Urothelium cell line (cell line): Measurements from ENCODE around the gene BICDL1.

Source experiments
- DNase-seq: peaks from one replicate; pipeline ENCODE4 v3.0.0; 2011; ENCODE audit warnings: low spot score, mixed read lengths
- FAIRE-seq: peaks from 2 replicates; lab custom pipeline; 2011; peaks lifted over from hg19 to GRCh38; lab: Jason Lieb, UNC

BICDL1 gene

DNA sequence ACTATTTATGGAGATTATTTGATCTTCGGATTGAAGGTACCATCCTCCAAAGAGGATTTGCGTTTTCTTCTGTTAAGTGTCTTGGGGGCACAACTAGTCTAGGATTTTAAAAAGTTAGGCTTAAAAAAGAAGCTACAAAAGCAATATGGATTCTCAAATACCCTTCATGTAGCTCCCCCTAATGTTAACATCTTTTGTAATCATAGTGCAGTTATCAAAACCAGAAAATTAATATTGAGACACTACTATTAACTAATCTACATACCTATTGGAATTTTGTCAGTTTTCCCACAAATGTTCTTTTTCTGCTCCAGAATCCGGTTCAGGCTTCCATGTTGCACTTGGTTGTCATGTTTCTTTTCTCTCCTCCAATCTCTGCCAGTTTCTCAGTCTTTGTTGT is 62.5 kb downstream of the BICDL1 start:
- FAIRE-seq (no peak), DNase-seq (no peak)

DNA sequence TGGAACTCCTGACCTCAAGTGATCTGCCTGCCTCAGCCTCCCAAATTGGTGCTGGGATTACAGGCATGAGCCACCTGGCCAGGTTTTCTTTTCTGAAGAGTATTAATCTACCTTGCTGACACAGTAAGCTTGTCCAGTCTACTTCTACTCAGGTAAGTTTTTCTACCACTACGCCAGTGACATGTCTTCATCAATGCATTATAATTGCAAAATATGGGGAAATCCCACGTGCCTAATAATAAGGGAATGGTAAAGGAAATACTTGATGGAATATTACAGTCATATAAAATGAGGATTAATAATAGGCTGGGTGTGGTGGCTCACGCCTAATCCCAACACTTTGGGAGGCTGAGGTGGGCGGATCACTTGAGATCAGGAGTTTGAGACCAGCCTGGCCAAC is 65.3 kb downstream of the BICDL1 start:
- FAIRE-seq (no peak), DNase-seq (no peak)

DNA sequence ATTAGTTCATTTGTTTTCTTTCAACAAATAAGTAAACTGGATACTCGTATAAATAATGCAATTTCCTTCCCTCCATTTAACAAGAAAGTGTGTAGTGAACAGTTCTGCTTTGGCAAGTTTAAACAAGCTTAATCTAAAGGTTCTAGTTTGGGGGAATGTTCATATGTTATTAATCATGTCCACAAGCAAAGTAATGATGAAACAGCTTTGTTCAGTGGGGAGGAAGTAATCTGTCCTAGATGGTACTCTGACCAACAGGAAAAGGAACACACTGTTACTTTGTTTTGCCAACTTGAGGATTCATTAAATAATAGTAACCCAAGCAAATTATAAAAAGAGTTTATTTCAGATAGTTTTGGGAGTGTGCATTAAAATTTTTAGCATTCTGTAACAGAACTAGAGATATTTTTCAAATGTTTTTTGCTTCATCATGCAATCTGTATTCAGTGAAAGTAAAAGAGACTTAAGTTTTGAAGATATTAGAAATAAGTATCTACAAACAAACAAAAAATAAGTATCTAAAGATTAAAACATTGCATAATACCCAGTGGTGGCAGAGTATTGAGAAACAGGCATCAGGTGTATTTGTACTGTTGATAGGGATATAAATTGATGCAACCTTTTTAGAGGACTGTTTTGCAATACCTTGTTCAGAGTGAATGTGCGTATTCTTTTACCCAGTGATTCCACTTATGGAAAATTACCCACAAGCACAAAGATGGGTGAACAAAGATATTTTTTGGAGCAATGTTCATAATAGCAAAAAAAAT is 66.4 kb downstream of the BICDL1 start:
- DNase-seq (no peak), FAIRE-seq (no peak)

- FAIRE-seq: no peak
- DNase-seq: no peak
These were observed 67.7 kb downstream of the BICDL1 start for GRCh38 chr12:120056739-120057138.

GRCh38 chr12:120060196-120060595 is 71.2 kb downstream of the BICDL1 start:
- DNase-seq (no peak), FAIRE-seq (no peak)

GRCh38 chr12:120060717-120061116 is 71.7 kb downstream of the BICDL1 start:
- no peak for DNase-seq
- no peak for FAIRE-seq

DNA sequence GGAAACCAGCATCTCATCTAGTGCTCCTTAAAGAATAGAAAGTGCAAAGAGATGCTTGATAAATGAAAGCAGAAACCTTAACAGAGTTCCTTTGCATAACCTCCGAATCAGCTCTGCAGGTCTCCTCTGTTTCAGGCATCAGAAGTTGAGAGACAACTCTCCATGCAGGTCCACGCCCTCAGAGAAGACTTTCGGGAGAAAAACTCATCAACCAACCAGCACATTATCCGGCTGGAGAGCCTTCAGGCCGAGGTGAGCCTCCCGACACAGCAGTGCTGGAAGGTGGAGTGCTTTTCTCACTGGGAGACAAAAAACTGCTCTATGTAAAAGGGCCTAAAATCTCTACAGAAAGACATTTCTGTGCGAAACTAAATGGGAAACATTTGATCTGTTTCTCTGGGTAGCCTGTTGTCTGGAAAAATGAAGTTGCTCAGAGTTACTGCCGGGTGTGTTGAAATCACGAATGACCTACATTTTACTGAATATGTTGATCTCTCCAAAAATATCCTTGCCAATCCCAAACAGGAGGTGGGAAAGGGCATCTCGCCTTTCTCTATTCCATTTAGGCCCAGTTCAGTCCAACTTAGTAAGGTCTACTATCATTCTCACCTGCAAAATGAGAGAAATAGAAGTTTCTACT is 72.7 kb downstream of the BICDL1 start:
- DNase-seq (no peak), FAIRE-seq (no peak)

DNA sequence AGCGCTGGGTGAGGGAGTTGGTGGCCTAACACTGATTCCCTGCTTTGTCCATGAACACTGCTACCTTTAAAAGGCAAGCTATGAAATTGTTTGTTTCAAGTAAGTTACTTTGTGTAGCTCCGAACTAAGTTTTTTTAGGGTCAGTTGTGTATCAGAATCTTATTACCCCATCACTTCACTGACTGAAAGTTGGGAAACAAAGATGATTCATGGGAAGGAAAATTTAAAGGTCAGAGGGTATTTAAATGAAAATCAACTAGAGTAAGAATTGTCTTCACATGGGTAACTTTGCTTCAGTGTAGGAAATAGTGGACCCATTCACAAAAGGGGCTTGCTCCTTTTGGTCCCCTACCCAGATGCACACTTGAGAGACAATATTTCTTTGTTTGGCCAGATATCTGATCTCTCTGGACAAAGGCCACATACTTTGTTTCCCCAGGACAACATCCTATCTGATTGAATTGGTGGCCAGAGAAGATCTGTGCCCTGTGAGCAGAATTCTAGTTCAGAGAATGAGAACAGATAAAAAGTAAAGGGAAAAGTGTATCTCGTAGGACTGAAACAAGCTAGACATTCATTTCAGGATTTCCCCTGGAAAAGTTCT is 74.0 kb downstream of the BICDL1 start:
- DNase-seq (no peak), FAIRE-seq (no peak)

DNA sequence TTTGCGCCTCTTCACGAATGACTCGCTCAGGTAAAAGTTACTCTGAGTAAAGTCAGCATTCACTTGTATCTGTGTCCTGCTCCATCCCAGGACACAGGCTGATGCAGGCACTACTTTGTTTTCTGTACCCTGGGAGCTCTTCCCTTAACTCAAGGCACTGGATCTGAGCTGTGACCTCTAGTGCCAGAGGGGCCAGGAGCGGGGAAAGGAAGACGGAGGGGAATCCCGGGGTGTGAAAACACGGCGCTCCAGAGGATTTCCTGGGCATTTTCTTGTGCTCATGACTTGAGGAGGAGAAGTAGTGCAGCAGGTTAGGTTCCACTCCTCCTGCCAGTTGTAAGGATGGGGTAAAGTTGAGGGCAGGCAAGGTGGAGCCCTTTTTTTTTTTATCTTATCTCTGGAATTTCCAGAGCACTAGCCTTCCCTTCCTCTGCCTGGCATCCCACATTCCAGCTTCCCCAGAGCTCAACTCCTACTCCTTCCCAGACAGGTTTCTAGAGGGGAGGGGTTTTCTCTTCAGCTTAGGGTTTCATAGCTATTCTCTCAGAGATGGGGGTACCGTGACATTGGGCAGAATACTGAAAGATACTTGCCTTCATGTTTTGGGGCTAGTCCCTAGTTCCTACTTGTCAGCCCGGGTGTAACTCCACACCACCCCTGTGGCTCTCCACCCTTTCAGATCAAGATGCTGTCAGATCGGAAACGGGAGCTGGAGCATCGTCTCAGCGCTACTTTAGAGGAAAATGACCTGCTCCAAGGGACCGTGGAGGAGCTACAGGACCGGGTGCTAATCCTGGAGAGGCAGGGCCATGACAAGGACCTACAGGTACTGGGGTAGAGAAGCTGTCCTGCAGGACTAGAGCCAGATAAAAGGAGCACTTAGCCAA is 75.3 kb downstream of the BICDL1 start:
- DNase-seq: no peak
- FAIRE-seq: no peak

- no peak for DNase-seq
- FAIRE-seq: no peak
These were observed 76.4 kb downstream of the BICDL1 start for GRCh38 chr12:120065472-120065871.

DNA sequence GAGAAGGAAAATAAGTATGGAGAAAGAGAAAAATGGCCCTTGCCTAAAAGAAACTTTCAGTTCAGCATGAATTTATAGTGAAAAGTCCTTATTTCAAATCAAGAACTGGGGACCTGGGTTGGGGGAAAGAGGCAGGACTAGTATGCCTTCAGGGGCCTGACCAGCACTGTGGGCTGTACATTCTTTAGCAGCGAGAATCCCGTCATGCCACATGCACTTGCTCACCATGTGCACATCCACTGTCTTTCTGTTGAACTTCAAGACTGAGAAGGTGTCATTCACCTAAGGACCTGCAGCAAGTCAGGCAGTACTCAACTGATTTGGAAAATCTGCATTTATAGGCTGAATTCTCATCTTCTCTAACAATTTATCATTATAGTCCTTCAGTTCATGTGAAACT is 77.3 kb downstream of the BICDL1 start:
- no peak for DNase-seq

GRCh38 chr12:120067084-120067869 is 78.2 kb downstream of the BICDL1 start:
- no peak for FAIRE-seq

More for the DNA sequence above, 77.3 kb downstream of the BICDL1 start:
- FAIRE-seq: no peak

GRCh38 chr12:120067901-120068300 is 78.9 kb downstream of the BICDL1 start:
- no peak for FAIRE-seq
- DNase-seq: no peak

More at GRCh38 chr12:120067084-120067869, 78.2 kb downstream of the BICDL1 start:
- DNase-seq: no peak

DNA sequence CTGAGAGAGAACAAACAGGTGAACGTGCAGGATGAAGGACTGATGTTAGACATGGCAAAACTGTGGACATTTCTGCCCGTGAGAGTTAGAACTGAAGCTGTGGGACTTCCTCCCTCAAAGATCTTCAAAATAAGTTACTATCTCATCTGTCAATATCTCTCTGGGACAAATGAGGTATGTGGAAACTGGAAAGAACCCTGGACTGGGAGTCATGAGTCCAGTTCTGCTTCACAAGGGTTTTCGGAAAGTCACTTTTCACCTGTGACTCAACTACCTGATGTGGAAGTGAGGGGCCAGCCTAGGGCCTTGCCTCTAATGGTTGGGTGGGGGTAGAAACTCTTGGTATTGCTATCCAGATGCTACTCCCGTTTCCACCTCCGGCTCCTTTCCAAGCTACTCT is 80.2 kb downstream of the BICDL1 start:
- FAIRE-seq (no peak), DNase-seq (no peak)

- no peak for DNase-seq
- no peak for FAIRE-seq
These were observed 82.5 kb downstream of the BICDL1 start for GRCh38 chr12:120071493-120072020.

- FAIRE-seq: no peak
- DNase-seq: no peak
These were observed 83.6 kb downstream of the BICDL1 start for GRCh38 chr12:120072472-120073249.

DNA sequence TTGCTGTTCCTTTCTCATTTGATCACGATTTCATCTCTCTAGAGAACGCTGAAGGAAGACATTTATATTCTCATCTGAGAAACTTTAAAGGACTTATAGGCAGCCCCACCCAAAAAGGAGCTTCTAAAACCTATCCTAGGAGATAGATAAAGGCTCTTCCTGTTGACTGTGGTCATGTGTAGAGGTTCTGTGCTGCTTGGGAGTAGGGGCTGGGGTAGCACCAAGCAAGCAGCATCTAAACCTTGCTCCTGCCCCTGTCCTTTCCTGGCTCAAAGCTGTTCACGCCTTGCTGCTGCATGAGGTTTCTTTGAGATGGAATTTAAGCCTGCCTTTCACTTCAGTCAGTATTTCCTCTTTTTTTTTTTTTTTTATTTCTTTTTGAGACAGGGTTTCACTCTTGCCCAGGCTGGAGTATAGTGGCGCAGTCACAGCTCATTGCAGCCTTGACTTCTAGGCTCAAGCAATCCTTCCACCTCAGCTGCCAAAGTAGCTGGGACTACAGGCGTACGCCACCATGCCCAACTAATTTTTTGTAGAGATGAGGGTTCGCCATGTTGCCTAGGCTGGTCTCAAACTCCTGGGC is 86.1 kb downstream of the BICDL1 start:
- DNase-seq (no peak), FAIRE-seq (no peak)

- FAIRE-seq (no peak), DNase-seq (no peak)
These were observed 87.6 kb downstream of the BICDL1 start for GRCh38 chr12:120076651-120077050.

- DNase-seq: no peak
- FAIRE-seq: no peak
These were observed 88.2 kb downstream of the BICDL1 start for GRCh38 chr12:120077260-120077659.
